ENCODE results near the gene DLGAP5.

DLGAP5 gene

DNA sequence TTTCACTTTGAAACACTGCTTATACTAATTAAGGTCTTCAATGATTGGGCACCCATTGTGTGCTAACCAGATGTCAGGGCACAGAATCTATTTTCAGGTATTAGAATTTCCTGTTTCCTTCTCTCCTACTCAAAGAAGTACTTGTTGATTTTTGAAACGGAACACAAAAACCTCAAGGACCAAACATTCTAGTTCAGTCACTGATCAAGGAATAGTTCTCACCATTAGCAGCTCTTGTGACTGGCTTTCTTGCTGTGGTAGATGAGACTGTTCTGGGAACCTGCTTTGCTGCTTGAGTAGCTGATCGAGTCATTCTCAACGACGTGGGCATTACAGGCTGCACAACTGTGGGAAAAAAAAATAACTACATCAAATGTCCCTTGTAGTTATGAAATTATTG, 11.0 kb downstream of the DLGAP5 start:
- H3K27ac ChIP-seq = no peak overlapping the region
- TF ChIP-seq, protein P1, sequence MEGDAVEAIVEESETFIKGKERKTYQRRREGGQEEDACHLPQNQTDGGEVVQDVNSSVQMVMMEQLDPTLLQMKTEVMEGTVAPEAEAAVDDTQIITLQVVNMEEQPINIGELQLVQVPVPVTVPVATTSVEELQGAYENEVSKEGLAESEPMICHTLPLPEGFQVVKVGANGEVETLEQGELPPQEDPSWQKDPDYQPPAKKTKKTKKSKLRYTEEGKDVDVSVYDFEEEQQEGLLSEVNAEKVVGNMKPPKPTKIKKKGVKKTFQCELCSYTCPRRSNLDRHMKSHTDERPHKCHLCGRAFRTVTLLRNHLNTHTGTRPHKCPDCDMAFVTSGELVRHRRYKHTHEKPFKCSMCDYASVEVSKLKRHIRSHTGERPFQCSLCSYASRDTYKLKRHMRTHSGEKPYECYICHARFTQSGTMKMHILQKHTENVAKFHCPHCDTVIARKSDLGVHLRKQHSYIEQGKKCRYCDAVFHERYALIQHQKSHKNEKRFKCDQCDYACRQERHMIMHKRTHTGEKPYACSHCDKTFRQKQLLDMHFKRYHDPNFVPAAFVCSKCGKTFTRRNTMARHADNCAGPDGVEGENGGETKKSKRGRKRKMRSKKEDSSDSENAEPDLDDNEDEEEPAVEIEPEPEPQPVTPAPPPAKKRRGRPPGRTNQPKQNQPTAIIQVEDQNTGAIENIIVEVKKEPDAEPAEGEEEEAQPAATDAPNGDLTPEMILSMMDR (conservative IDR thresholded peaks at IDR 0.05) = no peak

DNA sequence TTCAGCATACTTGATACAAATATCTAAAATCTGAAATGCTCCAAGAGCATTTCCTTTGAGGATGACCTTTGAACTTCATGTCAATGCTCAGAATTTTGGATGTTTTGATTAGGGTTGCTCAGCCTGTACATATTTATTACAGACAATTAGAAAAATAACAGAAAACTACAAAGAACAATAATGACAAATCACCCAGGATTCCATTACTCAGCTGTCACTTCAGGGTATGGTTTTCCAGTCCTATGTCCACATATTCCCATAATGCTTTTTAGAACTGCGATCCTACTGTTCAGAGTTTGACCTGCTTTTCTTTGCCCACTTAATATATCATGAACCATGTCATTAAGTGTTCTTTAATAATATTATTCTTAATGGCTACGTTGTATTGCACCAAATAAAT, 11.4 kb downstream of the DLGAP5 start:
- TF ChIP-seq, protein P1 (conservative IDR thresholded peaks at IDR 0.05) = no peak

DNA sequence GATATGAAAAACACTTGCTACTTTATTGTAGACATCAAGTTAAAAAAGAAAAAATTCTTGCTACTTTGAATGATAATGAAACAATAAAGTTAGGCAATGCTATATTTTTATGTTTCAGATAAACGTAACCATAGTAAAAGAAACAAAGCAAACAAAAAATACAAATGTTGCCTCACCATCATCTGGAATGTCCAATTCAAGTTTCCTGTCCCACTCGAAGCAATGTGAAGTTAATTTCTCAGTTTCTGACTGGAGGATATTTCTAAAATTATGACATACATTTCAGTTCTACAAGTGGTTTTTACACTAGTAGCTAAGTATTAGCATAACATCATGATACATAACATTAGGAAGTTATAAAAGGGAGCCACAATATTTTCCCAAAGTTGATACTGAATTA, 20.9 kb downstream of the DLGAP5 start:
- TF ChIP-seq, protein P1 (conservative IDR thresholded peaks at IDR 0.05) = no peak
- H3K27ac ChIP-seq = no peak overlapping the region

More for the DNA sequence above, 11.4 kb downstream of the DLGAP5 start:
- no peak overlapping the region; the same call in 1 of the 2 replicates for H3K27ac ChIP-seq

DNA sequence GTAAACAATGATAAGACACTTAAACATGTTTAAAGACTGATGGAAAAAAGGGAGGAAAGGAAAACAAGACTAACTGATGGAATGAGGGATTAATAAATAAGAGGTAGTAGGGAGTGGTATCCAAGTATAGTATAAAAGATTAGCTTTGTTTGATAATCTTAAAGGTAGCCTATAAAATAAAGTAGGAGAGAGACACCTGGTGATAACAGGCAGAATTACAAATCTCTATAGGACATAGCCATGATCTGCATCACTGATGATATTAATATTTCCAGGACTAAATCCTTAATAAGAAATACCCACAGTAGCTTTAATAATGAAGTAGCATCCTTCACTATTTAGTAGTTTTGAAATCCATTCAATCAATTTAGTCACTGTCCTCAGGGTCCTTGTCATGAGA, 30.4 kb downstream of the DLGAP5 start:
- TF ChIP-seq, protein P1 (conservative IDR thresholded peaks at IDR 0.05) = peak; percentile 75

DNA sequence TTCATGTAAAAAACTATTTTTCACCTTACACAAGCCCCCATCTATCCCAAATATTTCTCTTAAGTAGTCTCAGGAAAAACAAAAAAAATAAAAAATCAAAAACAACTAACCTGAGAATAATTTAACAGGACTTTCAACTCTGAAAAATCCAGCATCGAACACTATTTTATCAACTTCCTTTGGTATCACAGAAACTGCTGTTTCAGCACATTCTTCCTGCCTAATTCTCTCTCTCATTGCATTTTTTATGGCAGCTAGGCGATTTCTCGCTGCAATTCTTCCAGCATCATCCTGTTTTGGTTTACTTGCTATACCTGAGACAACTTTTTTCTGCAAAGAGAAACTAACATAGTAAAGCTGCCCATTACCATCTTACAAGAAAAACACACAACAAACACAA, 33.0 kb downstream of the DLGAP5 start:
- TF ChIP-seq, protein P1 (conservative IDR thresholded peaks at IDR 0.05) = no peak
- no peak overlapping the region for H3K27ac ChIP-seq

More for the DNA sequence above, 30.4 kb downstream of the DLGAP5 start:
- H3K27ac ChIP-seq = no peak overlapping the region

DNA sequence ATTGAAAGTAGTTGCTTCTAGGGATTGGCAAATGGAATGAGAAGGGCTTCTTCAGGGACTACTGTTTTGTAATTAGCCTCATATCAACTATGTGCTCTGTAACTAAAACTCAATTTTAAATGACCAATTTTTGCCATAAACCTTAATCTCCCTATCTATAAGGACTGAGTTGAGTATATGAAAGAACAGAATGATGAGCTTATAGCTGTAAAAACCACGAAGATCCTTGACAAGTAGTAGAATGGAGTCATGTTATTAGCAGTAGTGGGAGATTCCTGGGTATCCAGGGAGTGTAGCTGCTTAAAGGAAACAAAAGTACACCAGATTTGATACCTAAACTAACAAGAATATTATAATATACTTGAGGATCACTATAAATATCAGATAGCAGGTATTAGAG, 34.3 kb downstream of the DLGAP5 start:
- TF ChIP-seq, protein P1 (conservative IDR thresholded peaks at IDR 0.05) = no peak
- no peak overlapping the region for H3K27ac ChIP-seq

DNA sequence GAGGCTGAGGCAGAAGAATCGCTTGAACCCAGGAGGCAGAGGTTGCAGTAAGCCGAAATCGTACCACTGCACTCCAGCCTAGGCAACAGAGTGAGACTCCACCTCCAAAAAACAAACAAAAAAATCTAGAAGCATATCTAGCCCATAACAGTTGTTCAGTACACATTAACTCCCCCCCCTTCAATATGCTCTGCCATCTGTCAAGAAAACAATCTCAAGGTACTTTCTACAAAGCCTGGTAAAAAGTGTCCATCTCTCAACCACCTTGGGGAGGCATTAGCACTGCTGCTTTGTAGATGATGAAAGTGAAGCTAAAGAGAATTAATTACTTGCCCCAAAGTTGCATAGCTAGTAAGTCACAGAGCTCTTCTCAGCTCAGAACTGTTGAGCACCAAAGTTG, 37.4 kb downstream of the DLGAP5 start:
- TF ChIP-seq, protein P1 (conservative IDR thresholded peaks at IDR 0.05) = no peak
- no peak overlapping the region for H3K27ac ChIP-seq

Measured in VCaP (cell line).